ENCODE measurements around the gene NUDT12.

The NUDT12 gene

GRCh38 chr5:103539376-103540330 lies 22.9 kb downstream of the NUDT12 start:
- no peak for DNase-seq

DNA sequence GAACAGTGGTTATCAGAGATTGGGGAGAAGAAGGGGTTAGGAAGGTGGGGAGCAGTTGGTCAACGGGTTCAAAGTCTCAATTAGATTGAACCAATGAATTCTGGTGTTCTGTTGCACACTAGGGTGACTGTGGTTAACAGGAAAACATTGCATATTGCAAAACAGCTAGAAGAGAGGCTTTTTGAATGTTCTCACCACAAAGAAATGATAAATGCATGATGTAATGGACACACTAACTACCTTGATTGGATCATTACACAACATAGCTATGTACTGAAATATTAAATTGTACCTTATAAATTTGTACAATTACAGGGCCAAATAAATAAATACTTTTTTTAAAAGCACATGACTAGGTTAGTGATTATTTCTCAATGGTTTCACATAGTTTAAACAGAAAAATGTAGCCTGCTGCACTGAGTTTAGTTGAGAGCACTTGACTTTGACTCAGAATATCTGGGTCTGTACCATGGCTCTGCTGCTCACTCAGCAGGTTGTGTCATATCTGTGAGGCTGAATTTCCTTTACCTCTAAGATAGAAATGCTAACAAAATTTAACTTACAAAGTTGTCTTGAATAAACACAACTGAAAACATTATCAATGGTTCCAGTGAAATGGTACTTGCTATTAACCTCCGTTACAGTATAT lies 30.4 kb downstream of the NUDT12 start:
- no peak for DNase-seq

DNA sequence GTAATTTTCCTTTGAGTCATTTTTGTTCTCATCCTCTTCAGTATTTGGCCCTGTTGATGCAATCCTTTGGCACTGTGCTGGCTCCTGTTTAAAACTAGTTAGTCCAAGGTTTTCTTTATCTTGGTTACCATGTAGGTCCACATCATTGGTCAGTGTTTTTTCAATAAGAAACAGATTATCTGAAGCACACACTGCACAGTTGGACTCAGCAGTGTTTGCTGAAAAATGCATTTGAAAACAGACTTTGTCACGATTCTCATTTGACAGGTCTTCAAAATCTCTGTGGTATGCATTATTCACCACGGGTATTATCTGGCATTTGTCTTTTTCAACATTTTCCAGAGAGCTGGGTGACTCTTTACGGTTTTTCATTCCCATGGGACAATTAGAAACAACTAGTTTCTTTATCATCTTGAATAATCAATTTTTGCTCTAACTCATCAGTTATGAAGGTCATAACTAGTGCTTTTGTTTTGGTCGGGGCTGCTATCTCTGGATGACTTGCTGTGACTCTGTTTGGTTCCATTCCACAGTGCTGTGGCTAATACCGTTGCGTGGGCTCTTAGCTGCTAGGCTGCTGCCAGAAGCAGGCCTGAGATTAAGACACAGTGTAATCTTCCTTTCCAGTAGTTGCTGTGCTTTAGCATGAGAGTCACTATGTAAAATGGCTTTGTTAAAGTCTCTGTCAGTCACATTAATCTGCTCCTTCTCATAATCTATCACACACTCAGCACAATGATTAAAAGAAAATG lies 36.2 kb downstream of the NUDT12 start:
- no peak for DNase-seq

GRCh38 chr5:103525361-103525760 lies 37.2 kb downstream of the NUDT12 start:
- DNase-seq, result no peak

DNA sequence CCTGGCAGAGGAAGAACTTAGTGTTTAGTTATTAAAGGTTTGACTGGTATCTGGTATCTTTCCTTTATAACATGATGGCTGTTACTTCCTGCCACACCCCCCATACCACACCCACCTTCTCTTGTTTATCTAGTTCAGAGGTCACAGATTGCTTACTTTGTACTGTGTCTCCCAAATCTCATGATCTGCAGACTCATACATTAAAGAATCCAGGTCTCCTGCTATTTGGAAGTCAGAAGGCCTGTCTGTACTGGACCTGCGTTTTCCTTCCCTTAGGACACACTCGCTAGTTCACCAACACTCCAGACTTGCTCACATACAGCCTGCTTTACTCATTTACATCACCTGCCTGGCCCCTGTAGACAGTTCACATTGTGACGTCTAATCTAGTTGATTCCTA lies 39.3 kb downstream of the NUDT12 start:
- no peak for DNase-seq

DNA sequence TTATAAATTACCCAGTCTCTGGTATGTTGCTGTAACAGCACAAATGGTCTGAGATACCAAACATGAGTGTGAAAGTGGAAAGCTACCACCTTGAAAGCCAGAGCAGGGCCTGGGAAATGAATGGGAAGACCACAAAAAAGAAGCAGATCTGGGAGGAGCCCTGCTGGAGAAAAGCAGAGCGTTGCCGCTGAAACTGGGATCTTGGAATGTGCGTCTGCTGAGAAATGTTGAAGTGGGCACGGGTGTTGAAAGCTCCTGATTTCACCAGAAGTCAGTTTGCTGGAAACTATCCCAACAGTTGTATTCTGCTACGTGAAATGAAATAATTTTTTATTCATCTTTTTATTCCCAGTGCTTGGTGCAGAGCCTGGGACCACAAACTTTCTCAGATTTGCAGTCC lies 40.0 kb downstream of the NUDT12 start:
- no peak for DNase-seq

GRCh38 chr5:103519550-103519949 lies 43.0 kb downstream of the NUDT12 start:
- DNase-seq, result no peak

DNA sequence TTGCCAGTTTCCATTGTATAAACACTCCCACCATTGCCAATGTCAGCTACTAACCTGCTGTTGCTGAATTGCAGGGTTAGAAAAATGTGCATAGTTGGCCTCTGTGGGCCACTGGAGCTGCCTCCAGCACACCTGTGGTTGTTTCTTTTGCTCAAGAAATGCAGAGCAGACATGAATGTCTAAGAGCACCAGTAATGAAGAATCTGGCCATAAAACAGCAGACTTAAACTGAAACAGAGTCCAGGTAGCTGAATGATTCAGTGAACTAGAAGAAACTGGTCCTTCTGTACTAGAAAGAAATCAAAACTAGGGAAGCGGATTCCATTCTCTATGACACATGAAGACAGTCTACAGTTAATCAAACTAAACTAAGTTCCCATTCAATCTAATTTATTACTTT lies 48.2 kb downstream of the NUDT12 start:
- no peak for DNase-seq

- no peak for DNase-seq
Observed at GRCh38 chr5:103513701-103514100, 48.9 kb downstream of the NUDT12 start.

GRCh38 chr5:103512500-103512899 lies 50.1 kb downstream of the NUDT12 start:
- no peak for DNase-seq

DNA sequence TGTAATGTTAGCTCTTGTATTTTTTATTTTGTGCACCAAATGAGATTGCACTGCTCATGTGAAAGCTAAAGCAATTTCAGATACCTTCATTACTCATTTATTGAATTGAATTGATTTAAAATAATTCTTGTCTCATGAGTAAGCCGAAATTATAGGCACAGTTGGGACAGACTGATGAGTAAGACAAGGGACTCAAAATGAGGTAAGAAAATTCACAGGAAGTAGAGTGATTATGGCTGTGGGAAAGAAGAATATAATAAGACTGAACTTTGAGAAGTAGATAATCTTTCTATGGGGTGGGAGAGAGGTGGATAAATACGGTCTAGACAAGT lies 51.1 kb downstream of the NUDT12 start:
- DNase-seq, result no peak

GRCh38 chr5:103510851-103511553 lies 51.6 kb downstream of the NUDT12 start:
- no peak for DNase-seq

GRCh38 chr5:103505581-103506305 lies 56.8 kb downstream of the NUDT12 start:
- DNase-seq, result no peak

- no peak for DNase-seq
Observed at GRCh38 chr5:103503066-103503465, 59.5 kb downstream of the NUDT12 start.

DNA sequence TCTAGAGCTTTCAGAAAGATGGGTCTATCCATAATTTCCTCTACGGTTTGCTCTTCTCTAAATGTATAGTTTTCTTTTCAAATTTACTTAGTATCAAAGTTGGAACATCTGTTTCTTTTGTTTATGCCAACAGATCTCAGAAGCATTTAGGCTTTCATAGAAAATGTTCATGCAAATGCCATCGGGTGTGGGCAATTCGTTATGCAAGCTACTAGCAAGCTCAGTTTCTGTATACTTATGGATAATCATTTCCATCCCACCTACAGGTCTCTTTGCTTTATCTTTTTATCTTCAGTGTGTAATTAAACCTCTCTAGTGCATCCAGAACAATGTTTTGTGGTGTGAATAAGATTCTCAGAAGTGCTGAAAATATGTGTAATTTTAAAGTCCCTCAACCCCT lies 59.9 kb downstream of the NUDT12 start:
- no peak for DNase-seq

Data from CD4-positive, alpha-beta T cell treated with Interleukin-17A for 4 hours (primary cell).